Fibroblast of lung (primary cell): ENCODE results near the gene TANGO2.

Experiments
- EZH2 ChIP-seq: IDR thresholded peaks from 2 replicates; pipeline ENCODE4 v1.5.1; 2012; ENCODE audit warnings: low read length, control low read depth, mild to moderate bottlenecking; ENCODE audit errors: missing control alignments
- TF ChIP-seq, protein P1 (sequence below), 2 donors: IDR thresholded peaks in 1 of 2; conservative IDR thresholded peaks in 1 of 2; 1 replicate in 1 of 2; 2 replicates in 1 of 2; pipeline ENCODE4 v1.5.1; 2011 to 2012; ENCODE audit warnings: low read length in 2 of 2, control low read depth in 1 of 2, inconsistent platforms in 1 of 2, low read depth in 1 of 2, mild to moderate bottlenecking in 1 of 2

DNA sequence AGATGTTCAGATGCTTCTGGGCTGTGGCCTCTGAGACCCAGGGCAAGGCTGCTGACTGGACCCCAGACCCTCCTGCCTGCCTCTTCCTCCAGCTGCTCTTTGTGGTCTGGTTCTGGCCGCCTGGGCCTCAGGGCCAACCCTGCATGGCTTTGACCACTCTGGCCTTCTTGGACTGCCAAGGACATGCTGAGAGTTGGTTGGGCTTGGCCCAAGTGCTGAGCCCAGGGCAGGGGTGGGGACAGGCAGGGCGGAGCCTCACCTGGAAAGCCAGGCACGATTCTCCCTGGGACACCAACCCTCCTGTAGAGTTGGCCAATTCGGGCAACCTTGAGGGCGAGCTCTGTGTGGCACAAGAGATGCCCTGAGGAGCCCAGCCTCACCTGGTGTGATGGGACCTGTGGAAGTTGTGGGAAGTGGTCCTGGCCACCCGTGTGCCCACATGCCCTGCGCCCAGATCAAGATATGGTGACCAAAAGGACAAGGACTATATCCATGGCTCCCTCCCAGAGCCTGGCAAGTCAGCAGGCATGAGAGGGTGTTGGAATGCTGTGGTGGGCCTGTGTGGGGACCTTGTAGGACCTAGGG, 11.6 kb downstream of the TANGO2 start:
- TF ChIP-seq, protein P1, sequence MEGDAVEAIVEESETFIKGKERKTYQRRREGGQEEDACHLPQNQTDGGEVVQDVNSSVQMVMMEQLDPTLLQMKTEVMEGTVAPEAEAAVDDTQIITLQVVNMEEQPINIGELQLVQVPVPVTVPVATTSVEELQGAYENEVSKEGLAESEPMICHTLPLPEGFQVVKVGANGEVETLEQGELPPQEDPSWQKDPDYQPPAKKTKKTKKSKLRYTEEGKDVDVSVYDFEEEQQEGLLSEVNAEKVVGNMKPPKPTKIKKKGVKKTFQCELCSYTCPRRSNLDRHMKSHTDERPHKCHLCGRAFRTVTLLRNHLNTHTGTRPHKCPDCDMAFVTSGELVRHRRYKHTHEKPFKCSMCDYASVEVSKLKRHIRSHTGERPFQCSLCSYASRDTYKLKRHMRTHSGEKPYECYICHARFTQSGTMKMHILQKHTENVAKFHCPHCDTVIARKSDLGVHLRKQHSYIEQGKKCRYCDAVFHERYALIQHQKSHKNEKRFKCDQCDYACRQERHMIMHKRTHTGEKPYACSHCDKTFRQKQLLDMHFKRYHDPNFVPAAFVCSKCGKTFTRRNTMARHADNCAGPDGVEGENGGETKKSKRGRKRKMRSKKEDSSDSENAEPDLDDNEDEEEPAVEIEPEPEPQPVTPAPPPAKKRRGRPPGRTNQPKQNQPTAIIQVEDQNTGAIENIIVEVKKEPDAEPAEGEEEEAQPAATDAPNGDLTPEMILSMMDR (conservative IDR thresholded peaks at IDR 0.05 in 1 of 2, IDR thresholded peaks at IDR 0.05 in 1 of 2; ENCODE audit: low read depth in 1 of 2, low read length in 2 of 2), result no peak
- no peak for TF ChIP-seq EZH2
